WTC11 (cell line): Measurements from ENCODE around the gene TBL1XR1. TPM values are rescaled to one million over a fixed set of nuclear protein-coding genes. Genes with fewer than 3 reads are reported as not detected.

Experiments used
- ATAC-seq: fragments of 200-7000 bp; cut with Tn5 transposase; 2 replicates; pipeline ENCODE4 v1.10.0; 2021; ENCODE audit warnings: mild to moderate bottlenecking, moderate library complexity
- CTCF ChIA-PET: fragments of 300-600 bp; sonication (Branson Sonifier 250); formaldehyde crosslinking; loops from one replicate; lab custom pipeline; 2021; ENCODE audit warnings: antibody characterized with exemption; lab: Charles Lee
- POLR2A ChIA-PET: fragments of 350-600 bp; sonication (Branson Sonifier 250); formaldehyde crosslinking; loops from one replicate; lab custom pipeline; 2021; ENCODE audit warnings: antibody characterized with exemption; lab: Charles Lee
- DNase-seq: peaks from one replicate; pipeline ENCODE4 v3.0.0; 2021; ENCODE audit warnings: low spot score
- H3K27ac Mint-ChIP-seq: 2 replicates; pipeline ENCODE4 v1.8.0; 2021; ENCODE audit warnings: mixed read lengths
- H3K27me3 Mint-ChIP-seq: 2 replicates; pipeline ENCODE4 v1.8.0; 2021; ENCODE audit warnings: low read depth, mild to moderate bottlenecking, moderate library complexity, mixed read lengths
- H3K36me3 Mint-ChIP-seq: 2 replicates; pipeline ENCODE4 v1.8.0; 2021; ENCODE audit warnings: mixed read lengths
- H3K4me1 Mint-ChIP-seq: 2 replicates; pipeline ENCODE4 v1.8.0; 2022; ENCODE audit warnings: mixed read lengths
- H3K4me3 Mint-ChIP-seq: 2 replicates; pipeline ENCODE4 v1.8.0; 2021; ENCODE audit warnings: mild to moderate bottlenecking, moderate library complexity, mixed read lengths
- H3K9me3 Mint-ChIP-seq: 2 replicates; pipeline ENCODE4 v1.8.0; 2021; ENCODE audit warnings: mixed read lengths
- CBFB ChIP-seq: sonication (generic); formaldehyde crosslinking; IDR thresholded peaks from 2 replicates; pipeline ENCODE4 v1.8.1; 2022; ENCODE audit warnings: mild to moderate bottlenecking, low read depth, missing genetic modification reagents
- CREM ChIP-seq: sonication (generic); formaldehyde crosslinking; IDR thresholded peaks from 2 replicates; pipeline ENCODE4 v1.8.1; 2022; ENCODE audit warnings: mild to moderate bottlenecking, missing genetic modification reagents, moderate library complexity
- ETV6 ChIP-seq: sonication (generic); formaldehyde crosslinking; IDR thresholded peaks from 2 replicates; pipeline ENCODE4 v1.8.1; 2022; ENCODE audit warnings: mild to moderate bottlenecking, missing genetic modification reagents
- HMGA2 ChIP-seq: fragments of 250-450 bp; sonication (Bioruptor Pico); IDR thresholded peaks from 2 replicates; pipeline ENCODE4 v1.4.0; 2021; ENCODE audit warnings: mild to moderate bottlenecking, moderate library complexity
- IRF2 ChIP-seq: sonication (generic); formaldehyde crosslinking; IDR thresholded peaks from 2 replicates; pipeline ENCODE4 v1.8.0; 2022; ENCODE audit warnings: low read depth, missing genetic modification reagents, borderline replicate concordance
- MXD4 ChIP-seq: fragments of 250-450 bp; sonication (Bioruptor Pico); IDR thresholded peaks from 2 replicates; pipeline ENCODE4 v1.8.0; 2021; ENCODE audit warnings: mild to moderate bottlenecking, moderate library complexity, borderline replicate concordance
- NFE2L1 ChIP-seq: sonication (generic); formaldehyde crosslinking; IDR thresholded peaks from 2 replicates; pipeline ENCODE4 v1.8.1; 2023; ENCODE audit warnings: missing genetic modification reagents
- NR1H2 ChIP-seq: sonication (generic); formaldehyde crosslinking; IDR thresholded peaks from 2 replicates; pipeline ENCODE4 v1.9.0; 2021; ENCODE audit warnings: mild to moderate bottlenecking, moderate library complexity, missing genetic modification reagents
- NR3C1 ChIP-seq: sonication (generic); formaldehyde crosslinking; conservative IDR thresholded peaks from 2 replicates; pipeline ENCODE4 v1.8.1; 2023; ENCODE audit warnings: low read depth, mild to moderate bottlenecking, missing genetic modification reagents
- ZNF121 ChIP-seq: sonication (generic); formaldehyde crosslinking; IDR thresholded peaks from 2 replicates; pipeline ENCODE4 v1.8.0; 2023; ENCODE audit warnings: missing genetic modification reagents
- ZNF138 ChIP-seq: sonication (generic); formaldehyde crosslinking; conservative IDR thresholded peaks from 2 replicates; pipeline ENCODE4 v1.8.1; 2022; ENCODE audit warnings: mild to moderate bottlenecking, moderate library complexity, missing genetic modification reagents
- ZNF219 ChIP-seq: sonication (generic); formaldehyde crosslinking; IDR thresholded peaks from 2 replicates; pipeline ENCODE4 v1.8.0; 2023; ENCODE audit warnings: missing genetic modification reagents, mild to moderate bottlenecking, borderline replicate concordance
- ZNF232 ChIP-seq: sonication (generic); formaldehyde crosslinking; IDR thresholded peaks from 2 replicates; pipeline ENCODE4 v1.8.0; 2022; ENCODE audit warnings: mild to moderate bottlenecking, missing genetic modification reagents
- ZNF423 ChIP-seq: fragments of 250-450 bp; sonication (Bioruptor Pico); IDR thresholded peaks from 2 replicates; pipeline ENCODE4 v2.1.2; 2022; ENCODE audit warnings: mild to moderate bottlenecking, moderate library complexity
- total RNA-seq: library from RNA; stranded (reverse); gene quantifications from 3 replicates; pipeline ENCODE4 v1.2.3, GENCODE V29; 2021
- TF ChIP-seq, protein P1 (sequence below): fragments of 250-450 bp; sonication (Bioruptor Pico); conservative IDR thresholded peaks from 2 replicates; pipeline ENCODE4 v1.9.0; 2021; ENCODE audit warnings: mild to moderate bottlenecking
- TF ChIP-seq, protein P2 (sequence below): sonication (generic); formaldehyde crosslinking; IDR thresholded peaks from 2 replicates; pipeline ENCODE4 v1.8.0; 2022; ENCODE audit warnings: mild to moderate bottlenecking, missing genetic modification reagents
- TF ChIP-seq, protein P3 (sequence below): sonication (generic); formaldehyde crosslinking; IDR thresholded peaks from 2 replicates; pipeline ENCODE4 v1.8.0; 2022; ENCODE audit warnings: mild to moderate bottlenecking, missing genetic modification reagents
- TF ChIP-seq, protein P4 (sequence below): sonication (generic); formaldehyde crosslinking; conservative IDR thresholded peaks from 2 replicates; pipeline ENCODE4 v1.8.1; 2023; ENCODE audit warnings: mild to moderate bottlenecking, low read depth, missing genetic modification reagents, moderate library complexity

Gene TBL1XR1
- total RNA-seq, 1 experiment from 2014 or later = 148 TPM

DNA sequence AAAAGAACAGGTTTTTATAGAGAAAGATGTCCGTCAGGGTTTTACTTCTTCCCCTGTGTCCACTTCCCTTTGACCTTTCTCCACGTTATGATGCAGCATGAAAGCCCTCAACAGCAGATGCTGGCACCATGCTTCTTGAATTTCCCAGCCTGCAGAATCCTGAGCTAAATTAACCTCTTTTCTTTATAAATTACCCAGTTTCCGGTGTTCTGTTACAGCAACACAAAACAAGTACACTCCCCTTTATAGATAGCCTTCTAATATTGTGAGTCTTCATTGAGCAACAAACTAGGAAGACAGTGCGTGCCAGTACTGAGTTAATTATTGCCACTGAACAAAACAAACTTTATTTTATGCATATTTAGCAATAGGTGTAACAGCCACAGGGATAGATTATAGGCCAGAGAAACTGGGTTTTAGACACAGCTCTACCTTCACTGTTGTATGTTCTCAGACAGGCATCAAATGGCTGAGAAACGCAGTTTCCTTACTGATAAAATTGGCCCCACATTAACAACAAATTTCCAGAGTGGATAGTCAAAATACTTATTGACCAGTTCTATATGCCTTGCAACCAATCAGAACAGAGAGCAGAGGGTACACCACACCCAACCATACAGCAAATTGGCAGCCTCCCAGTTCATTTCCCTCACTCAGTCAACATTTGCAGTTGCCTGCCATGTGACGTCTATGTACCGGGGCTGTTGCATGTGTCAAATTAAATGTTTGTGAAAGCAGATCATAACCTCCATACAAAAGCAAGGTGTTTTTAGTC lies 14.4 kb upstream of the TBL1XR1 start:
- ChIA-PET POLR2A (no interaction called here), CTCF (interaction anchor here (1.2 kb wide), 1 partner anchor 13 kb away, joined by 3 read pairs; no protein-coding TSS in a partner anchor)
- DNase-seq (no peak), ATAC-seq (no peak)
- Mint-ChIP-seq H3K27me3 (no peaks in the 10 kb centered on the region), H3K27ac (no peak overlapping the region), H3K36me3 (no peaks in the 10 kb centered on the region), H3K4me1 (peaks cover 18% of the 10 kb centered on the region), H3K4me3 (no peak overlapping the region), H3K9me3 (no peaks in the 10 kb centered on the region)
- TF ChIP-seq ZNF232 (CRISPR knock-in tag) = no peak
- TF ChIP-seq MXD4 (CRISPR knock-in tag) = no peak
- no peak for TF ChIP-seq NFE2L1 (CRISPR knock-in tag)
- TF ChIP-seq CREM (CRISPR knock-in tag) = no peak
- TF ChIP-seq NR3C1 = no peak
- TF ChIP-seq, protein P1, sequence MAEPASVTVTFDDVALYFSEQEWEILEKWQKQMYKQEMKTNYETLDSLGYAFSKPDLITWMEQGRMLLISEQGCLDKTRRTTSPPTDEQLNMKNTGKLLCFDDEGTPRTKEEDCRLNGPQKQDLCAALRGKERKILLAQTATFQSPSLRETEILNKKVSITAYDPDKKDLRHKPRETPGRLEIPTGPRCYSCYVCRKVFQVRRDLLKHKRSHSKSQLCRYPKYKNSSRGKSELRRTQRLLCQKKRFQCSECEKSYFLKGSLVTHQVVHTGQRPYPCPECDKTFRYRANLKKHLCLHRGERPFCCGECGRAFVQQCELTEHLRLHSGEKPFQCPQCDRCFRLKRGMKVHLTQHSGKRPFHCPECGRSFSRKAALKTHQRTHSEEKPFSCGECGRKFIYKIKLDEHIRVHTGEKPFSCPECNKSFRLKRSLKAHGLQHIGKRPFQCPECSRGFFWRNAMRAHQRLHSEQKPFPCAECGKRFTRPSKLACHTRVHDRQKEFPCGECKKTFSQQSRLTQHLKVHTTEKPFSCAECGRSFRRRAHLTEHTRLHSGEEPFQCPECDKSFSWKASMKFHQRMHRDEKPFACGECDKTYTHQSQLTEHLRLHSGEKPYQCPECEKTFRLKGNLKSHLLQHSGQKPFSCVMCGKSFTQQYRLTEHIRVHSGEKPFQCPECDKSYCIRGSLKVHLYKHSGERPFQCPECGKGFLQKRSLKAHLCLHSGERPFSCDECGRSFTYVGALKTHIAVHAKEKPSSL (CRISPR knock-in tag) = no peak
- no peak for TF ChIP-seq NR1H2 (CRISPR knock-in tag)
- no peak for TF ChIP-seq ZNF219 (CRISPR knock-in tag)
- TF ChIP-seq ZNF423 = no peak
- no peak for TF ChIP-seq ZNF138 (CRISPR knock-in tag)
- TF ChIP-seq HMGA2 (CRISPR knock-in tag) = no peak
- TF ChIP-seq, protein P2, sequence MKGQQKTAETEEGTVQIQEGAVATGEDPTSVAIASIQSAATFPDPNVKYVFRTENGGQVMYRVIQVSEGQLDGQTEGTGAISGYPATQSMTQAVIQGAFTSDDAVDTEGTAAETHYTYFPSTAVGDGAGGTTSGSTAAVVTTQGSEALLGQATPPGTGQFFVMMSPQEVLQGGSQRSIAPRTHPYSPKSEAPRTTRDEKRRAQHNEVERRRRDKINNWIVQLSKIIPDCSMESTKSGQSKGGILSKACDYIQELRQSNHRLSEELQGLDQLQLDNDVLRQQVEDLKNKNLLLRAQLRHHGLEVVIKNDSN (CRISPR knock-in tag) = no peak
- TF ChIP-seq, protein P3, sequence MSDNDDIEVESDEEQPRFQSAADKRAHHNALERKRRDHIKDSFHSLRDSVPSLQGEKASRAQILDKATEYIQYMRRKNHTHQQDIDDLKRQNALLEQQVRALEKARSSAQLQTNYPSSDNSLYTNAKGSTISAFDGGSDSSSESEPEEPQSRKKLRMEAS (CRISPR knock-in tag) = no peak
- TF ChIP-seq, protein P4, sequence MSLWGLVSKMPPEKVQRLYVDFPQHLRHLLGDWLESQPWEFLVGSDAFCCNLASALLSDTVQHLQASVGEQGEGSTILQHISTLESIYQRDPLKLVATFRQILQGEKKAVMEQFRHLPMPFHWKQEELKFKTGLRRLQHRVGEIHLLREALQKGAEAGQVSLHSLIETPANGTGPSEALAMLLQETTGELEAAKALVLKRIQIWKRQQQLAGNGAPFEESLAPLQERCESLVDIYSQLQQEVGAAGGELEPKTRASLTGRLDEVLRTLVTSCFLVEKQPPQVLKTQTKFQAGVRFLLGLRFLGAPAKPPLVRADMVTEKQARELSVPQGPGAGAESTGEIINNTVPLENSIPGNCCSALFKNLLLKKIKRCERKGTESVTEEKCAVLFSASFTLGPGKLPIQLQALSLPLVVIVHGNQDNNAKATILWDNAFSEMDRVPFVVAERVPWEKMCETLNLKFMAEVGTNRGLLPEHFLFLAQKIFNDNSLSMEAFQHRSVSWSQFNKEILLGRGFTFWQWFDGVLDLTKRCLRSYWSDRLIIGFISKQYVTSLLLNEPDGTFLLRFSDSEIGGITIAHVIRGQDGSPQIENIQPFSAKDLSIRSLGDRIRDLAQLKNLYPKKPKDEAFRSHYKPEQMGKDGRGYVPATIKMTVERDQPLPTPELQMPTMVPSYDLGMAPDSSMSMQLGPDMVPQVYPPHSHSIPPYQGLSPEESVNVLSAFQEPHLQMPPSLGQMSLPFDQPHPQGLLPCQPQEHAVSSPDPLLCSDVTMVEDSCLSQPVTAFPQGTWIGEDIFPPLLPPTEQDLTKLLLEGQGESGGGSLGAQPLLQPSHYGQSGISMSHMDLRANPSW = no peak
- TF ChIP-seq ETV6 (CRISPR knock-in tag) = no peak
- no peak for TF ChIP-seq CBFB (CRISPR knock-in tag)

DNA sequence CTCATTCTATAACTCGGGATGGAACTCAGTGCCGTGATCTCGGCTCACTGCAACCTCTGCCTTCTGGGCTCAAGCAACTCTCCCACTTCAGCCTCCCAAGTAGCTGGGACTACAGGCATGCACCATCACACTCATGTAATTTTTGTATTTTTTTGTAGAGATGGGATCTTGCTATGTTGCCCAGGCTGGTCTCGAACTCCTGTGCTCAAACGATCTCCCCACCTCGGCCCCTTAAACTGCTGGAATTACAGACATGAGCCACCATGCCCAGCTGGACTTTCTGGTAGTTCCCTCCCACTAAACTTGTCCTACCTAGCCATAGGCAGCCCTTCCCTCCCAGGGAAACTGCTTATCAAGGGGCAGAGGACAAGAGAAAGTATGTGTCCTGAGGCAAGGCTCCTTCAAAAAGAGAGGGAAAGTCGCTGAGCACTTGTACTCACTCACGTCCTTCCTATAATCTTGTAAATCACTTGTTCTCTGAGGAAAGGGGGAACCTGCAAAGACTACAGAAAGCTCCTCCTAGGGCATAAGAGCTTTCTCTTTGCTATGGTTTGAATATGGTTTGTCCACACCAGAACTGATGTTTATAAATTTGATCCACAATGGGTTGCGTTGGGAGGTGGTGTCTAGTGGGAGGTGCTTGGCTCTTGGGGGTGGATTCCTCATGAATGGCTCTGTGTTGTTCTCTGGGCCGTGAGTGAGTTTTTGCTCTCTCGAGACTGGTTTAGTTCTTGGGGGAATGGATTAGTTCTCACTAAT lies 13.6 kb upstream of the TBL1XR1 start:
- Mint-ChIP-seq H3K4me1 (peaks cover 18% of the 10 kb centered on the region), H3K9me3 (peaks cover under 1% of the 10 kb centered on the region), H3K4me3 (no peak overlapping the region), H3K27ac (no peak overlapping the region), H3K36me3 (peaks cover under 1% of the 10 kb centered on the region; the same call in 1 of the 2 replicates), H3K27me3 (no peaks in the 10 kb centered on the region)
- ChIA-PET POLR2A (no interaction called here), CTCF (interaction anchor here (1.2 kb wide), 1 partner anchor 13 kb away, joined by 3 read pairs; no protein-coding TSS in a partner anchor)
- TF ChIP-seq ZNF121 (CRISPR knock-in tag) = peak; percentile 85
- no peak for TF ChIP-seq IRF2 (CRISPR knock-in tag)
- no peak for ATAC-seq
- DNase-seq = no peak
